ENCODE data around the gene HK1.
"Not testable (repeated sequence)": the region's sequence is repeated elsewhere in the genome, so short reads cannot be mapped to it uniquely, and the experiment has no call there.

The HK1 gene

DNA sequence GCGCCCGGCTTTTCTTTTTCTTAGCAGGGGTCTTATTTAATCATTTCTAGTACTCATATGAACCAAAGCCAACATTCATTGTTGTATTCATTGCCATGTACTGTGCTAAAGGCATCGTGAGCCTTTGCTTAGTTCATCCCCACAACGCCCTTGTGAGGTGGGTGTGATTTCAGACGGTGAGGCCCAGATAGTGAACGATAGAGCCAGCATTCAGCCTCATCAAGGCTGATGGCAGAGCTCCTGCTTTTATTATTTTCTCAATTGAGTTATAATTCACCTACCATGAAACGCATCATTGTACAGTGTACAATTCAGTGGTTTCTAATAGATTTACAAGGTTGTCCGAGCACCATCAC, 50.1 kb downstream of the HK1 start:
- DNase-seq (ENCODE audit: low spot score) = peak; percentile 6

DNA sequence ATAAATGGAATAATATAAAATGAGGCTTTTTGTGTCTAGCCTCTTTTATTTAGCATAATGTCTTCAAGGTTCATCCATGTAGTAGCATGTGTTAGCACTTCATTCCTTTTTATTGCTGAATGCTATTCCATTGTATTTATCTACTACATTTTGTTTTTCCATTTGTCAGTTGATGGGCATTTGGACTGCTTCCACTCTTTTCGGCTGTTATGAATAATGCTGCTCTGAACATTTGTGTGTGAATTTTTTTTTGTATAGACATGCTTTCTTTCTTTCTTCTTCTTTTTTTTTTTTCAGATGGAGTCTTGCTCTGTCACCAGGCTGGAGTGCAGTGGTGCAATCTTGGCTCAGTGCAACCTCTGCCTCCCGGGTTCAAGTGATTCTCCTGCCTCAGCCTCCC, 50.6 kb downstream of the HK1 start:
- peak; percentile 24 for DNase-seq (ENCODE audit: low spot score)

DNA sequence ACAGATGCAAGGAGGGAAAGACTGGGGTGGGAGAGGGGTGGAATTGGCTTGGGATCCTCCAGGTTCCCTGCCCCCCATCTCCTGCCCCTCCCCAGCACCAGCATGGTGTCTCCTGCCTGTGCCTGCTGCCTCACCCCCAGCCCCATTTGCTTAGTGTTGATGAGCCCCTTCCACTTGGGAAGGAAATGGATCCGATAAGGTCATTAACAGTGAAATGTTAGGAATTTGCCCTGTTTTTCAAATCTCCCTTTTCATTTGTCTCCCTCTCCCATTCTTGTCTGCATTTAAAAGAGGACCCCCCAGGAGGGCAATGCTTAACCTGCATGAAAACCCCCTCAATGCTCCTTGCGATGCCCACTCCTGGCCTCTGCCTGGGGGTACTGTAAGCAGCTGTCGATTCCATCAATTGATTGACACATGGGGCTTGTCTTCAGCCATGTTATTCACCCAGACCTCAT, 51.5 kb downstream of the HK1 start:
- no peak for DNase-seq (ENCODE audit: low spot score)

GRCh38 chr10:69331161-69331560, 52.9 kb downstream of the HK1 start:
- DNase-seq (ENCODE audit: low spot score) = no peak

- no peak for DNase-seq (ENCODE audit: low spot score)
Observed at GRCh38 chr10:69332278-69333010, 54.1 kb downstream of the HK1 start.

- DNase-seq (ENCODE audit: low spot score) = peak; percentile 14
Observed at GRCh38 chr10:69333205-69333604, 54.9 kb downstream of the HK1 start.

DNA sequence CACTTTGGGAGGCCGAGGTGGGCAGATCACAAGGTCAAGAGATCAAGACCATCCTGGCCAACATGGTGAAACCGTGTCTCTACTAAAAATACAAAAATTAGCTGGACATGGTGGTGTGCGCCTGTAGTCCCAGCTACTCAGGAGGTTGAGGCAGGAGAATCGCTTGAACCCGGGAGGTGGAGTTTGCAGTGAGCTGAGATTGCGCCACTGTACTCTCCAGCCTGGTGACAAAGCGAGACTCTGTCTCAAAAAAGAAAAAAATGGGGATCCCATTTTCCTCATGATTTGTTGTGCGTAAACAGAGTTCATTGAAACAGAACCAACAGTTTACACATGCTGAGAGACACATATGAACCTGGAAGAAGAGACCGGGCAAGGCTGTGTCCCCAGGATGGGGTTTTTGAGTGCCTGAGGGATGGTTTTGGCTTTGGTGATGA, 55.6 kb downstream of the HK1 start:
- DNase-seq (ENCODE audit: low spot score) = not testable (repeated sequence)

DNA sequence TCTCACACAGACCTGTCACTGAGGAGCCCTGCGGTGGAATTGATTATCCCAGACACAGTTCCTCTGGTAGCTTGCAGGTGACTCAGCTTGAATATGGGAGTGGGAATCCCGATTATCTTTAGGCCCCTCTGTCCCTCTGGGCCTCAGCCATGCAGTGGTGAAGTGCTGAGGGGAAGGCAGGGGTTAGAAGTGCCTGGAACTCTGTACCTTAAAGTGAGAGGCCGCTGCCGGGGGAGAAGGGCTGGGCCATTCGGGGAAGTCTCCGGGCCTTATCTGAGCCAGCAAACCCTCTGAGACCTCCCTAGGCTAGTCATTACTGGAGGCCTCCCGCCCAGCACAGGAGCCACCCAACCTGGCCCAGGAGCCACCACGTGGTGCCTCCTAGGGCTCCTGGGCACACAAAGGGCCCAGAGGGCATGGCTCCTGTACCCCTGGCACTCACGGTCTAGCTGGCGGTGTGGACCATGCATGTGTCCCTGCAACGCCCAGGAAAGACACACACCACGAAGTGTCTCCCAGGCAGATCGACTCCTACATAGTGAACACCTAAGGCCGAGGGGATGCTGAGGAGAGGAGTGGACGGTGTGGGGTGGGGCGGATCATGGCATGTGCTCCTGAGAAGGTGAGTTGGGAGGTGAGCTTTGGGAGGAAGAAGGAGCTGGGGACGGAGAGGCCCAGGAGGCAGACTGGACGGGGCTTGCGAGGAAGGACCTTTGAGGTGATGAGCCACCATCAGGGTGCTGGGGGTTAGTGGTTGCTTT, 56.2 kb downstream of the HK1 start:
- DNase-seq (ENCODE audit: low spot score) = peak; percentile 4

- DNase-seq (ENCODE audit: low spot score) = peak; percentile 80
Observed at GRCh38 chr10:69335063-69335587, 56.8 kb downstream of the HK1 start.

- DNase-seq (ENCODE audit: low spot score) = no peak
Observed at GRCh38 chr10:69335613-69336012, 57.3 kb downstream of the HK1 start.

GRCh38 chr10:69336952-69337295, 58.6 kb downstream of the HK1 start:
- no peak for DNase-seq (ENCODE audit: low spot score)

GRCh38 chr10:69337296-69338132, 59.2 kb downstream of the HK1 start:
- peak; percentile 62 for DNase-seq (ENCODE audit: low spot score)

- DNase-seq (ENCODE audit: low spot score) = no peak
Observed at GRCh38 chr10:69338133-69338456, 59.8 kb downstream of the HK1 start.

GRCh38 chr10:69338547-69339450, 60.5 kb downstream of the HK1 start:
- DNase-seq (ENCODE audit: low spot score) = no peak

DNA sequence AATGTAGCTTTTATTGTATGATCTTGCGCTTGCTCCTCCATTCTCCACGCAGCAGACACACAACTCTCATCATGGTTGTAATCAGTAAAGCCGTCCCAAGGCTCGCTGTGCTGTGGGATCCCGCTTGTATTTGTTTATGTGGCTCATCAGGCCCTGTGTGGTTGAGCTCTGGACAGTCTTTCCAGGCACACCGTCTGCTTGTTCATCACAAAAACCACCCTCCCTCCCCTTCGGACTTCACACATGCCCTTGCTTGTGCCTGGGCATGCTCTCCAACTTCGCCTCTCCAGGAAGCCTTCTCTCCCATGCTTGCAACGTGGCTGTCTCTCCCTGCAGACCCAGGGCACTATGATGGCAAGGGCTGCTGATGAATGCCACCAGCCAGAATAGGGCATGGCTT, 62.4 kb downstream of the HK1 start:
- DNase-seq (ENCODE audit: low spot score) = no peak

DNA sequence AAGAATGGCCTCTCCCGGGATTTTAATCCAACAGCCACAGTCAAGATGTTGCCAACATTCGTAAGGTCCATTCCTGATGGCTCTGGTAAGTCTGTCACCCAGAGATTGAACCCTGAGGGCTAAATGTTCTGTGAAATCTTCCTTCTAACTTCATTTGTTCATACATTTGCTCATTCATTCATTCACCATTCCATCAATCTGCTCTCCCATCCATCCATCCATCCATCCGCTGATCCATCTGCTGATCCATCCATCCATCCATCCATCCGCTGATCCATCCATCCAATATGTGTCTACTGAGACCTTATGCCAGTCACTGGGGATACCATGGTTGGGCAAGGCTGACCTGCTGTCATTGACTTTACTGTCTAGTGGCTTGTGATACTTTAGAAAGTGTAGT, 65.6 kb downstream of the HK1 start:
- no peak for DNase-seq (ENCODE audit: low spot score)

GRCh38 chr10:69344591-69345252, 66.4 kb downstream of the HK1 start:
- DNase-seq (ENCODE audit: low spot score) = no peak

GRCh38 chr10:69345402-69345801, 67.1 kb downstream of the HK1 start:
- no peak for DNase-seq (ENCODE audit: low spot score)

DNA sequence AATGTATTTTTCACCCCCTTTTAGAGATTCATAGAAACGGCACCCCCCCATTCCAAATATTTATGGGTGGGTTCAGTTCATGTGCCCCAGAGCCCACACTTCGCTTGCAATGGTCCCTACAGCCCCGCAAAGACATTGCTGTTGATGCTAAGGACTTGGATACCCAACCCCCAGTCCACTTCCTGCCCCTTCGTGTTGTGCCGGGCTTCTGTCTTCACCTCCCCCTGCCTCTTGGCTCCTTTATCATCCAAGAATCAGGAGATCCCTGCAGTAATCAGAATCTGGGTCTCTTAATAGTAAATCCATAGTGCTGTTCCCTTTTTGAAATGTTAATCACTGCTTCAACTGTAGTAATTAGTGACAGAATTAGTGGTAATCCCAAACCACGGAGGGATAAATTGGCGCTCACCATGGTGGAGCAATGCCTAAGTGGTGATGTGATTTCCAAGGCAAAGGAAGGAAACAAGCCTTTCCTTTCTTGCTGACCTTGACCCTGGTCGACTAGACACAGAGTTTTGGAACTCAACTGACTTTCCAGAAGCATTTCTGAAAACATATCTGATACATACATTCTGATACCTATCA, 67.7 kb downstream of the HK1 start:
- no peak for DNase-seq (ENCODE audit: low spot score)

- DNase-seq (ENCODE audit: low spot score) = no peak
Observed at GRCh38 chr10:69346776-69347175, 68.5 kb downstream of the HK1 start.

All from Ammon's horn (tissue), 1 donor.